Karpas-422 (cell line): Measurements from ENCODE around the gene BMS1. TPM values are rescaled to one million over a fixed set of nuclear protein-coding genes. Genes with fewer than 3 reads are reported as not detected.
"Not testable (repeated sequence)": the region's sequence is repeated elsewhere in the genome, so short reads cannot be mapped to it uniquely, and the experiment has no call there.

Experiments used
- DNase-seq: peaks from one replicate; pipeline ENCODE4 v3.0.0-alpha.2; 2015
- H2AFZ ChIP-seq: fragments of 200-600 bp; sonication (generic); 2 replicates; pipeline ENCODE4 v1.6.1; 2014; ENCODE audit warnings: antibody characterized with exemption, low read length, mixed read lengths
- H3K27ac ChIP-seq: fragments of 200-600 bp; sonication (generic); 2 replicates; pipeline ENCODE4 v1.5.1; 2014; ENCODE audit warnings: mild to moderate bottlenecking, low read length, moderate library complexity
- H3K27me3 ChIP-seq: fragments of 200-600 bp; sonication (generic); 2 replicates; pipeline ENCODE4 v1.6.1; 2014; ENCODE audit warnings: low read length, mixed read lengths
- H3K36me3 ChIP-seq: fragments of 200-600 bp; sonication (generic); 2 replicates; pipeline ENCODE4 v1.6.1; 2014; ENCODE audit warnings: low read length, mixed read lengths; ENCODE audit not compliant: insufficient read depth
- H3K4me1 ChIP-seq: fragments of 200-600 bp; sonication (generic); 2 replicates; pipeline ENCODE4 v1.6.1; 2014; ENCODE audit warnings: mild to moderate bottlenecking, low read length, mixed read lengths
- H3K4me2 ChIP-seq: fragments of 200-600 bp; sonication (generic); 2 replicates; pipeline ENCODE4 v1.6.1; 2014; ENCODE audit warnings: low read length, low read depth, mild to moderate bottlenecking; ENCODE audit not compliant: poor library complexity, severe bottlenecking
- H3K4me3 ChIP-seq: fragments of 200-600 bp; sonication (generic); 2 replicates; pipeline ENCODE4 v1.5.1; 2014; ENCODE audit warnings: mild to moderate bottlenecking, antibody characterized with exemption, low read length, mixed read lengths
- H3K79me2 ChIP-seq: fragments of 200-600 bp; sonication (generic); 2 replicates; pipeline ENCODE4 v1.6.1; 2014; ENCODE audit warnings: mild to moderate bottlenecking, low read length, mixed read lengths
- H3K9ac ChIP-seq: fragments of 200-600 bp; sonication (generic); 2 replicates; pipeline ENCODE4 v1.6.0; 2014; ENCODE audit warnings: low read length
- H3K9me2 ChIP-seq: fragments of 200-600 bp; sonication (generic), shearing (Covaris generic); replicated peaks from 2 replicates; pipeline ENCODE4 v1.6.0; 2014; ENCODE audit warnings: mild to moderate bottlenecking, low read length, moderate library complexity; ENCODE audit not compliant: insufficient read depth
- H3K9me3 ChIP-seq: fragments of 300-700, 200-600 bp; sonication (generic); 2 replicates; pipeline ENCODE4 v1.6.1; 2014; ENCODE audit warnings: low read length, mixed read lengths
- H4K20me1 ChIP-seq: fragments of 200-600 bp; sonication (generic); 2 replicates; pipeline ENCODE4 v1.6.1; 2014; ENCODE audit warnings: mild to moderate bottlenecking, antibody characterized with exemption, low read length, low read depth; ENCODE audit not compliant: insufficient read depth
- total RNA-seq: library from RNA; depleted of rRNA; stranded (reverse); fragments of >200 nt; shearing (Covaris generic); gene quantifications from 2 replicates; pipeline ENCODE4 v1.2.3, GENCODE V29; 2014; ENCODE audit warnings: low replicate concordance

The BMS1 gene
- total RNA-seq, 1 experiment from 2014 or later = 9.7 TPM

- peaks cover 41% of the 10 kb centered on the region for H3K36me3 ChIP-seq
- no peak for DNase-seq
These were observed 44.6 kb downstream of the BMS1 start for GRCh38 chr10:42827201-42827600.

GRCh38 chr10:42828391-42828790 lies 45.8 kb downstream of the BMS1 start:
- H3K27ac ChIP-seq = not testable (repeated sequence)

More at GRCh38 chr10:42827201-42827600, 44.6 kb downstream of the BMS1 start:
- Histone ChIP-seq H4K20me1 (0 out of 2 replicates have a peak, but pooled peaks cover 3% of the 10 kb centered on the region), H3K4me2 (no peak overlapping the region), H3K27ac (no peak overlapping the region), H3K9ac (no peak overlapping the region), H3K9me2 (no peaks in the 10 kb centered on the region), H3K9me3 (no peaks in the 10 kb centered on the region), H3K4me3 (no peak overlapping the region), H3K79me2 (peaks cover 21% of the 10 kb centered on the region), H2AFZ (no peak overlapping the region), H3K27me3 (no peaks in the 10 kb centered on the region), H3K4me1 (no peaks in the 10 kb centered on the region)

GRCh38 chr10:42830237-42830636 lies 47.6 kb downstream of the BMS1 start:
- Histone ChIP-seq H3K27me3 (no peaks in the 10 kb centered on the region), H3K4me3 (no peak overlapping the region), H2AFZ (no peak overlapping the region), H3K4me1 (no peaks in the 10 kb centered on the region), H4K20me1 (0 out of 2 replicates have a peak, but pooled peaks cover 3% of the 10 kb centered on the region), H3K9me3 (no peaks in the 10 kb centered on the region), H3K9me2 (no peaks in the 10 kb centered on the region), H3K9ac (no peak overlapping the region), H3K79me2 (peaks cover 13% of the 10 kb centered on the region), H3K36me3 (peaks cover 16% of the 10 kb centered on the region), H3K4me2 (no peak overlapping the region), H3K27ac (no peak overlapping the region)
- no peak for DNase-seq

More at GRCh38 chr10:42828391-42828790, 45.8 kb downstream of the BMS1 start:
- Histone ChIP-seq H3K79me2 (peaks cover 17% of the 10 kb centered on the region), H3K36me3 (peaks cover 31% of the 10 kb centered on the region)
- not testable (repeated sequence) for H3K9me3 ChIP-seq, H3K4me1 ChIP-seq, H3K9ac ChIP-seq, H3K9me2 ChIP-seq, H3K27me3 ChIP-seq, H3K4me2 ChIP-seq, H4K20me1 ChIP-seq, DNase-seq, H3K4me3 ChIP-seq, H2AFZ ChIP-seq

GRCh38 chr10:42836096-42836495 lies 53.5 kb downstream of the BMS1 start:
- no peaks in the 10 kb centered on the region for H3K4me1 ChIP-seq

GRCh38 chr10:42836771-42837468 lies 54.3 kb downstream of the BMS1 start:
- no peak overlapping the region for H3K4me2 ChIP-seq

More at GRCh38 chr10:42836096-42836495, 53.5 kb downstream of the BMS1 start:
- H3K9me2 ChIP-seq = no peaks in the 10 kb centered on the region
- H3K9ac ChIP-seq = no peak overlapping the region
- no peaks in the 10 kb centered on the region for H3K27me3 ChIP-seq
- H3K9me3 ChIP-seq = no peaks in the 10 kb centered on the region
- H2AFZ ChIP-seq = no peak overlapping the region
- no peaks in the 10 kb centered on the region for H4K20me1 ChIP-seq
- no peak for DNase-seq
- no peak overlapping the region for H3K4me2 ChIP-seq
- H3K4me3 ChIP-seq = no peak overlapping the region
- no peaks in the 10 kb centered on the region for H3K79me2 ChIP-seq
- no peak overlapping the region for H3K27ac ChIP-seq
- 0 out of 2 replicates have a peak, but pooled peaks cover 3% of the 10 kb centered on the region for H3K36me3 ChIP-seq

GRCh38 chr10:42844810-42845209 lies 62.2 kb downstream of the BMS1 start:
- not testable (repeated sequence) for H3K4me1 ChIP-seq, H3K79me2 ChIP-seq, H3K4me3 ChIP-seq, H3K9me3 ChIP-seq, H4K20me1 ChIP-seq, H3K9ac ChIP-seq, H3K4me2 ChIP-seq, H2AFZ ChIP-seq, H3K27ac ChIP-seq, H3K9me2 ChIP-seq, H3K36me3 ChIP-seq, DNase-seq, H3K27me3 ChIP-seq

More at GRCh38 chr10:42836771-42837468, 54.3 kb downstream of the BMS1 start:
- no peaks in the 10 kb centered on the region for H3K9me2 ChIP-seq
- H3K9me3 ChIP-seq = no peaks in the 10 kb centered on the region
- no peaks in the 10 kb centered on the region for H3K36me3 ChIP-seq
- no peak overlapping the region for H3K27ac ChIP-seq
- no peak overlapping the region for H3K9ac ChIP-seq
- no peak overlapping the region for H3K4me3 ChIP-seq
- no peak overlapping the region for H2AFZ ChIP-seq
- no peaks in the 10 kb centered on the region for H3K79me2 ChIP-seq
- DNase-seq = no peak
- no peaks in the 10 kb centered on the region for H3K27me3 ChIP-seq
- H3K4me1 ChIP-seq = no peaks in the 10 kb centered on the region
- no peaks in the 10 kb centered on the region for H4K20me1 ChIP-seq

- not testable (repeated sequence) for H3K9ac ChIP-seq, H3K27me3 ChIP-seq, H4K20me1 ChIP-seq
These were observed 64.7 kb downstream of the BMS1 start for GRCh38 chr10:42847261-42847660.

GRCh38 chr10:42850931-42851330 lies 68.3 kb downstream of the BMS1 start:
- Histone ChIP-seq H3K9me3 (no peaks in the 10 kb centered on the region), H3K4me2 (no peak overlapping the region), H3K36me3 (no peaks in the 10 kb centered on the region), H3K27me3 (no peaks in the 10 kb centered on the region; the same call in 1 of the 2 replicates), H2AFZ (no peak overlapping the region), H4K20me1 (no peaks in the 10 kb centered on the region), H3K4me1 (no peaks in the 10 kb centered on the region), H3K9ac (no peak overlapping the region), H3K27ac (no peak overlapping the region), H3K4me3 (no peak overlapping the region), H3K9me2 (no peaks in the 10 kb centered on the region), H3K79me2 (no peaks in the 10 kb centered on the region)
- DNase-seq = no peak

More at GRCh38 chr10:42847261-42847660, 64.7 kb downstream of the BMS1 start:
- not testable (repeated sequence) for H3K9me2 ChIP-seq, H3K79me2 ChIP-seq, H2AFZ ChIP-seq, H3K4me2 ChIP-seq, H3K9me3 ChIP-seq, DNase-seq, H3K4me1 ChIP-seq, H3K36me3 ChIP-seq, H3K4me3 ChIP-seq, H3K27ac ChIP-seq
